Activated T-cell treated with anti-CD3 and anti-CD28 coated beads, Interleukin-2, amount 50 U/mL, for 24 hours (primary cell): Measurements from ENCODE around the gene DDX39A.

Source experiments
- DNase-seq: peaks from one replicate; pipeline ENCODE4 v3.0.0-alpha.2; 2020
- H3K27ac Mint-ChIP-seq: 2 replicates; pipeline ENCODE4 v1.8.0; 2020; ENCODE audit warnings: mild to moderate bottlenecking, mixed read lengths
- H3K27me3 Mint-ChIP-seq: 2 replicates; pipeline ENCODE4 v1.8.0; 2020; ENCODE audit warnings: mixed read lengths
- H3K36me3 Mint-ChIP-seq: 2 replicates; pipeline ENCODE4 v1.8.0; 2020; ENCODE audit warnings: low read depth, mixed read lengths
- H3K4me1 Mint-ChIP-seq: 2 replicates; pipeline ENCODE4 v1.8.0; 2020; ENCODE audit warnings: low read depth, mixed read lengths
- H3K4me3 Mint-ChIP-seq: 2 replicates; pipeline ENCODE4 v1.8.0; 2020; ENCODE audit warnings: mild to moderate bottlenecking, moderate library complexity, mixed read lengths
- H3K9me3 Mint-ChIP-seq: 2 replicates; pipeline ENCODE4 v1.8.0; 2020; ENCODE audit warnings: mixed read lengths

The DDX39A gene

GRCh38 chr19:14418856-14419105, 360 bp downstream of the DDX39A start:
- H3K27me3 Mint-ChIP-seq = no peaks in the 10 kb centered on the region
- peak overlapping the region; percentile 99 for H3K27ac Mint-ChIP-seq
- H3K4me3 Mint-ChIP-seq = peak overlapping the region; percentile 95
- H3K9me3 Mint-ChIP-seq = peaks cover 3% of the 10 kb centered on the region
- peaks cover 50% of the 10 kb centered on the region for H3K36me3 Mint-ChIP-seq
- peaks cover 39% of the 10 kb centered on the region for H3K4me1 Mint-ChIP-seq
- no peak for DNase-seq

GRCh38 chr19:14416817-14417231, 2.3 kb downstream of the DDX39A start:
- Mint-ChIP-seq H3K4me3 (peak overlapping the region; percentile 95), H3K9me3 (peaks cover 3% of the 10 kb centered on the region), H3K27me3 (no peaks in the 10 kb centered on the region), H3K4me1 (peaks cover 54% of the 10 kb centered on the region), H3K36me3 (peaks cover 70% of the 10 kb centered on the region), H3K27ac (peak overlapping the region; percentile 99)
- no peak for DNase-seq

- Mint-ChIP-seq H3K36me3 (peaks cover 87% of the 10 kb centered on the region), H3K4me1 (peaks cover 61% of the 10 kb centered on the region), H3K9me3 (peaks cover 3% of the 10 kb centered on the region), H3K4me3 (peak overlapping the region; percentile 95), H3K27me3 (no peaks in the 10 kb centered on the region), H3K27ac (peak overlapping the region; percentile 99)
- no peak for DNase-seq
These were observed 4.0 kb downstream of the DDX39A start for GRCh38 chr19:14414926-14415690.

- H3K4me3 Mint-ChIP-seq = peak overlapping the region; percentile 28
- H3K27ac Mint-ChIP-seq = peak overlapping the region; percentile 92
- H3K36me3 Mint-ChIP-seq = peaks cover 93% of the 10 kb centered on the region
- no peak for DNase-seq
- peaks cover 60% of the 10 kb centered on the region for H3K4me1 Mint-ChIP-seq
- H3K9me3 Mint-ChIP-seq = no peaks in the 10 kb centered on the region
- H3K27me3 Mint-ChIP-seq = no peaks in the 10 kb centered on the region
These were observed 5.4 kb downstream of the DDX39A start for GRCh38 chr19:14413693-14414181.

GRCh38 chr19:14412996-14413692, 6.0 kb downstream of the DDX39A start:
- H3K4me1 Mint-ChIP-seq = peaks cover 63% of the 10 kb centered on the region
- no peaks in the 10 kb centered on the region for H3K27me3 Mint-ChIP-seq
- H3K9me3 Mint-ChIP-seq = no peaks in the 10 kb centered on the region
- peak overlapping the region; percentile 28 for H3K4me3 Mint-ChIP-seq
- peak overlapping the region; percentile 92 for H3K27ac Mint-ChIP-seq
- H3K36me3 Mint-ChIP-seq = peaks cover 93% of the 10 kb centered on the region
- no peak for DNase-seq

- Mint-ChIP-seq H3K36me3 (peaks cover 93% of the 10 kb centered on the region), H3K27ac (peak overlapping the region; percentile 92), H3K4me3 (peak overlapping the region; percentile 12), H3K27me3 (no peaks in the 10 kb centered on the region), H3K4me1 (peaks cover 63% of the 10 kb centered on the region), H3K9me3 (no peaks in the 10 kb centered on the region)
- peak; percentile 39 for DNase-seq
These were observed 6.7 kb downstream of the DDX39A start for GRCh38 chr19:14412324-14412995.

GRCh38 chr19:14411938-14412245, 7.2 kb downstream of the DDX39A start:
- H3K36me3 Mint-ChIP-seq = peaks cover 94% of the 10 kb centered on the region
- H3K27ac Mint-ChIP-seq = peak overlapping the region; percentile 92
- DNase-seq = no peak
- peak overlapping the region; percentile 20 for H3K4me3 Mint-ChIP-seq
- no peaks in the 10 kb centered on the region for H3K9me3 Mint-ChIP-seq
- H3K27me3 Mint-ChIP-seq = no peaks in the 10 kb centered on the region
- H3K4me1 Mint-ChIP-seq = peaks cover 61% of the 10 kb centered on the region

GRCh38 chr19:14411161-14411937, 7.8 kb downstream of the DDX39A start:
- no peaks in the 10 kb centered on the region for H3K27me3 Mint-ChIP-seq
- peak overlapping the region; percentile 92 for H3K27ac Mint-ChIP-seq
- no peak for DNase-seq
- no peaks in the 10 kb centered on the region for H3K9me3 Mint-ChIP-seq
- H3K36me3 Mint-ChIP-seq = peaks cover 94% of the 10 kb centered on the region
- H3K4me3 Mint-ChIP-seq = peak overlapping the region; percentile 20
- H3K4me1 Mint-ChIP-seq = peaks cover 55% of the 10 kb centered on the region

- Mint-ChIP-seq H3K9me3 (no peaks in the 10 kb centered on the region), H3K4me3 (peak overlapping the region; percentile 36), H3K27me3 (no peaks in the 10 kb centered on the region), H3K27ac (peak overlapping the region; percentile 92), H3K36me3 (peaks cover 92% of the 10 kb centered on the region), H3K4me1 (peaks cover 47% of the 10 kb centered on the region)
- DNase-seq = peak; percentile 53
These were observed 8.8 kb downstream of the DDX39A start for GRCh38 chr19:14410091-14411051.

GRCh38 chr19:14409146-14410023, 9.8 kb downstream of the DDX39A start:
- Mint-ChIP-seq H3K4me1 (peaks cover 41% of the 10 kb centered on the region), H3K9me3 (no peaks in the 10 kb centered on the region), H3K27me3 (no peaks in the 10 kb centered on the region), H3K36me3 (peaks cover 95% of the 10 kb centered on the region), H3K4me3 (peak overlapping the region; percentile 30), H3K27ac (peak overlapping the region; percentile 92)
- peak; percentile 52 for DNase-seq

GRCh38 chr19:14408491-14409145, 10.5 kb downstream of the DDX39A start:
- Mint-ChIP-seq H3K27me3 (no peaks in the 10 kb centered on the region), H3K4me1 (peaks cover 36% of the 10 kb centered on the region), H3K4me3 (peak overlapping the region; percentile 29), H3K9me3 (no peaks in the 10 kb centered on the region), H3K27ac (peak overlapping the region; percentile 92), H3K36me3 (peaks cover 97% of the 10 kb centered on the region)
- no peak for DNase-seq

GRCh38 chr19:14407605-14408484, 11.3 kb downstream of the DDX39A start:
- Mint-ChIP-seq H3K4me1 (peaks cover 28% of the 10 kb centered on the region), H3K9me3 (no peaks in the 10 kb centered on the region), H3K4me3 (no peak overlapping the region), H3K27me3 (no peaks in the 10 kb centered on the region), H3K27ac (peak overlapping the region; percentile 92), H3K36me3 (peaks cover 96% of the 10 kb centered on the region)
- DNase-seq = no peak
